GM21390 (cell line): ENCODE measurements around the gene ALAS1.

ENCODE experiments used
- ATAC-seq: cut with Tn5 transposase; IDR thresholded peaks from one replicate; pipeline ENCODE4 v1.9.1; 2021; ENCODE audit not compliant: unreplicated experiment

The ALAS1 gene

GRCh38 chr3:52248816-52249547 is 51.0 kb downstream of the ALAS1 start:
- no peak for ATAC-seq

- no peak for ATAC-seq
These were observed 51.7 kb downstream of the ALAS1 start for GRCh38 chr3:52249683-52250082.

- ATAC-seq: no peak
These were observed 52.2 kb downstream of the ALAS1 start for GRCh38 chr3:52250122-52250521.

DNA sequence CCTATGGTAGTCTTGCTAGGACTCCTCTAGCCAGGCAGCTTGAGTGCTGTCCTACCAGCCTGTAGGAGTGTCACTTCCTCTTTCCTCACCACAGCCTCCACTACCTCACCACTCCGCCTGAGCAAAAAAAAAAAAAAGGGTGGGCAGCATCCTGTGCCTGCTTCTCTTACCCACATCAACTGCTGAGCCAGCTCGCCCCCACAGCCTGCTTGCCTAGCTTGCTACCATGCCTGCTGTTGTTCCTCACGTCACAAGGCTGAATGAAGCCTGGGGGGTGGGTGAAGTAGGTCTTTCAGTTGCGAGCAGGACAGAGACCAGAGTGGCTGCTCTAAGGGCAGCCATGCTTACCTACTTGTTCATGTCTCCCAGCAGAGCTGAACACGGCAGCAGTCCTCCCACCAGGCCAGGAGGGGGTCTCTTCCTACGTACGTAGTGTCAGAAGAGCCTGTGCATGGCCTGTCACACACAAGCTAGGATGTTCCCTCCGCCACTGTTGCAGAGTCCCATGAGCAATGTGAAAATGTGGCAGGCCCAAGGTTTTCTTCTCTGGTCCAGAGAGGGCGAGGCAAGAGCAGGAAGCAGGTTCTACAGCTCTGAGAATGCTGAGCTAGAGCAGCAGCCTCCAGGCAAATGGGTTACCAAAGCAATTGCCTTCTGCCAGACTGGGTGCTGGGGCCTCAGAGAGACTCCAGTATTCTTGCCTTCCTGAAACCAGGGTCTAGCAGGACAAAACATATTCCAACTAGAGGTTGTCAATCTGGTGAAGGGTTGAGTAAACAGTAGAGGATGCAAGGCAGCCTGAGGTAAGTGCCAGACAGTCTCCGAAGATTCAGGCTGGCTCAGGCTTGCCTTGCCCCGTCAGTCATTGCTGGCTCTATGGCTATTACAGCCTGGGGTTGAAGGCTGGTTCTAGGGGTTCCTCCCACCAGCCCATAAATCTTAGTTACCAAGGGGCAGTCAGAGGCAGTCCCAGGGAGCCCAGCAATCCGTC is 55.6 kb downstream of the ALAS1 start:
- ATAC-seq: peak; percentile 95

DNA sequence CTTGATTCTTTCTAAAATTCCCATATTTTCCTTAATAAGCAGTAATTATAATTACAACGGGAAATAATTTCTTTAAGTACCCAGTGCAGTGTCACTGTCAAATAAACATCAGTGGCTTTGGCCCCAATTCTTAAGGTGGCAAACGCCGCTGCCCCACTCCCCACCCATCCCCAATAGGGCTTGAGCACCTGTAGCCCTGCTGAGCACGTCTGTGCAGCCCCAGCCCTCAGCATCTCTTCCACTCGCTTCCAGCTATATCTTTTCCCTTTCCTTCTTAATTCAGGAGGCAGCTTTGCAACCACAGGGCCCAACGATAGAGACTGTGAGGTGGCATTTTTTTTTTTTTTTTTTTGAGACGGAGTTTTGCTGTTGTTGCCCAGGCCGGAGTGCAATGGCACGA is 56.6 kb downstream of the ALAS1 start:
- ATAC-seq: no peak

- ATAC-seq: no peak
These were observed 58.2 kb downstream of the ALAS1 start for GRCh38 chr3:52256159-52256558.

- ATAC-seq: no peak
These were observed 58.7 kb downstream of the ALAS1 start for GRCh38 chr3:52256622-52257021.

DNA sequence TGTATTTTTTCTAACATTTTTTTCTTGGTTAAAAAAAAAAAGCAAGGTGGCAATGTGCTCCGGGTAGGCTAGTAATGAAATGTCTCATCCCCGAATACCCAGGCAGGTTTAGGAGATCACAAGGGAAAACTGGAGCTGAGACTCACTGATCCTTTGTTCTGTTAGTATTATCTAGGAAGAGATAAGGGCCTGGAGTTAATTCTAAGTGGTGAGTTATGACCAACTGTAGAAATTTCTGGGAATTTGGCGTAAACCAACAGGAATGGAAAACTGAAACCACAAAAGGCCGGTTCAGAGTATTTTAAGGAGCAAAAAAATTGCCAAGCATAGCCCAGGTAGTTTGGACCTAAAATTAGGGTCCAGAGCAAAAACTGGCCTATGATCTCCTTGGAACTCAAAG is 60.0 kb downstream of the ALAS1 start:
- no peak for ATAC-seq

DNA sequence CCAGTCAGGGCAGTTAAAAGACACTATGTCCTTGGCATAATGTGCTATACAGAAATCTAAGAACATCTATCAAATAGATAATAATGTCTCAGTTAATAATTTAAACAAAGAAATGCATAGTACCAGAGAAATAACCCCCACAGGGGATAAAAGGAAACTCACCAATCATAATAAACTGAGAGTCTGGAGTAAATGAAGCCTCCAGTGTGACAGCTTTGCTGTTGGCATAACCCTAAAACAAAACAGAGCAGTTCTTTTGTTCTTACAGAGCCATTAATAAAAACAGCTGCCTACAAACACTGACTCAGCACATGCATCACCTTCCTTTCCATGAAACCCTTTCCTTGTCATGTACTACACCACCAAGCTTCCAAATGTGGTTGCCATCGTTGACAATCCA is 61.1 kb downstream of the ALAS1 start:
- no peak for ATAC-seq

DNA sequence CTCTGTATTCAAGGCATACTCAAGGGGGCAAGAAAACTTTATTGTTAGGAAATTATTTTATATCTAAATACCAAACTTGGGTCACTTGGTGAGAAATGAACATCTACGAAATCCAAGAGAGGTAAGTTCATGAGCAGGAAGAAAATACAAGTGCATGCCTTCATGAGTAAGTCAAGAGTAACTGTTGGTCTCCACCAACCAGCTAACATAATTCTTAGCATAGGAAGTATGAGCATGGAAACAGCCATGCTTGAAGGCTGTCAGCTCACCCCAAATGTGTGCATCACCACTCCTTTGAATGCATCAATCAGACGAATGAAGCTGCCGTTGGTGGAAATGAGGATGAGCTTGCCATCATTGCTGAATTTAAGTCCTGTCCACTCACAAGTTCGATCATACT is 61.5 kb downstream of the ALAS1 start:
- ATAC-seq: no peak

- ATAC-seq: no peak
These were observed 64.5 kb downstream of the ALAS1 start for GRCh38 chr3:52262447-52262846.
